ENCODE results near the gene KIAA1328. TPM values are rescaled to one million over a fixed set of nuclear protein-coding genes. Genes with fewer than 3 reads are reported as not detected.

Gene KIAA1328
- total RNA-seq, 1 donor from 2014 or later: 9.5 TPM

DNA sequence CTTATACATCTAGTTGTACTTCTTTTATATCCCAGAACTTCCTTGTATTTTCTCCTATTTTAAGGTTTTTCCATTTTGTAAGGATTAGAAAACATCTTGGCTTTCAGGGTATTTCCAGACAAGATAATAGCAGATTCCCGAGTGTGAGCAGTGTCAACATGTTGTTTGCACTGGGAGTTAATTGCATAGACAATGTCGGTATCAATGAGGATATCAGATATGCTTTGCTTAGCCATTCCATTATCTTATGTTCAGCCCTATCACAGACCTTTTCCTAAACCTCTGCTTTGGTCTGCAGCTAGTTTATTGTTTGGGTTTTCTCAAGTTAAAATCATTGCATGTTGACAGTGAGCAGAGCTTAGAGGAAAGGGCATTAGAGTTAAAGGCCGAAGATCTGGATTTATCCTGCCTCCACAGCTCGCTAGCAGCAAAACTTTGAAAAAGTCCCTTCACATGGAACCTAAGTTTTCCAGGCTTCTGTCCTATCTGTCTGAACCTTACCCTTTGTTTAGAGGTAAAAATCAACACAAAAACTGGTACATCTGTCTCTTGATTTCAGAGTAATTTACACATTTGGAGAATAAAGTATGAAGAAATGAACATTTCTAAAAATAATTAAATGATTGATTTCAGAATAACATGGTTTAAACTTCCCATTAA, 355.4 kb downstream of the KIAA1328 start:
- Mint-ChIP-seq H3K9me3 (ENCODE audit: unreplicated experiment) (no peaks in the 10 kb centered on the region), H3K27ac (ENCODE audit: unreplicated experiment) (no peak overlapping the region), H3K36me3 (ENCODE audit: unreplicated experiment) (no peaks in the 10 kb centered on the region), H3K4me3 (ENCODE audit: unreplicated experiment) (no peak overlapping the region), H3K4me1 (ENCODE audit: low read depth, unreplicated experiment) (peaks cover 18% of the 10 kb centered on the region), H3K27me3 (ENCODE audit: unreplicated experiment) (no peaks in the 10 kb centered on the region)
- no peak for TF ChIP-seq CTCF (IDR thresholded peaks at IDR 0.05; ENCODE audit: partially characterized antibody, unreplicated experiment)
- no peak for DNase-seq

DNA sequence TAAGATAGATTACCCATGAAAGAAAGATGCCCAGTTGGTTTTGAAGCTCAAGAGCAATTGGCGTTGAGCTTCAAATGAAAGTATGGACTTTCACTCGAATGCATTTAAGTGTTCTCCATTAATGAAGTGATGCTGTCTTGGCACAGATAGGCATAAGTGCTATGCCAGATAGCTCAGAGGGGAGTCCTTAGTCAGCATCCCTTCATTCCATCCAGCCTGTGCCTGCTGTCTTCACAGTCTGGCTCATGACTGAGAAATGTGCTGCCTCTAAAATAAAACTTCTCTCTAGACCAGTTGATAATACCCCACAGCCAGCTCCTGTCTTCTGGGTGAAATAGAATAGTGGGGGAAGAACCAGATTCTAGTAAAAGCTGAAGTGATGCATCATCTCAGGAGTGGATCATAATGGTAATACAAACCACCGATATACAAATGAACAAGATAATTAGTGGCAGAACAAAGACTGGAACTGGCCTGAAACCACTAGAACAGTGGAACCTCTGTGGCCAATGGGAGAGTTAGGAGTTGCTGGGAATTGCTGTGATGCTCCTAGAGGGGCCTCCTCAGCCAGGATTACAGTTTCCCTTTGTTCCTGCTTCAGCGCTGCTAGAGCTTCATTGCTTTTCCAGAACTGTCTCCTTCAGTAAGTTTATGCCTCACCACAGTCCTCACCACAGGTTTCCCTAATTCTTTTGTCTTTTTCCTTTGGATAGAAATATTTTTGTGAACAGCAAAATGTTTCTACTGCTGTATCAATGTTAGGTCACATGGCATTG, 359.3 kb downstream of the KIAA1328 start:
- no peak overlapping the region for H3K4me3 Mint-ChIP-seq (ENCODE audit: unreplicated experiment)
- no peak for DNase-seq
- TF ChIP-seq CTCF (IDR thresholded peaks at IDR 0.05; ENCODE audit: partially characterized antibody, unreplicated experiment): no peak
- no peak overlapping the region for H3K27ac Mint-ChIP-seq (ENCODE audit: unreplicated experiment)
- no peaks in the 10 kb centered on the region for H3K27me3 Mint-ChIP-seq (ENCODE audit: unreplicated experiment)
- no peaks in the 10 kb centered on the region for H3K36me3 Mint-ChIP-seq (ENCODE audit: unreplicated experiment)
- no peaks in the 10 kb centered on the region for H3K9me3 Mint-ChIP-seq (ENCODE audit: unreplicated experiment)
- H3K4me1 Mint-ChIP-seq (ENCODE audit: low read depth, unreplicated experiment): peaks cover 7% of the 10 kb centered on the region

- H3K27me3 Mint-ChIP-seq (ENCODE audit: unreplicated experiment): no peaks in the 10 kb centered on the region
- peaks cover 2% of the 10 kb centered on the region for H3K9me3 Mint-ChIP-seq (ENCODE audit: unreplicated experiment)
- no peak for DNase-seq
- peaks cover 17% of the 10 kb centered on the region for H3K36me3 Mint-ChIP-seq (ENCODE audit: unreplicated experiment)
- TF ChIP-seq CTCF (IDR thresholded peaks at IDR 0.05; ENCODE audit: partially characterized antibody, unreplicated experiment): no peak
- no peaks in the 10 kb centered on the region for H3K4me1 Mint-ChIP-seq (ENCODE audit: low read depth, unreplicated experiment)
- no peak overlapping the region for H3K4me3 Mint-ChIP-seq (ENCODE audit: unreplicated experiment)
- no peak overlapping the region for H3K27ac Mint-ChIP-seq (ENCODE audit: unreplicated experiment)
These were observed 370.8 kb downstream of the KIAA1328 start for GRCh38 chr18:37199741-37200140.

- TF ChIP-seq CTCF (IDR thresholded peaks at IDR 0.05; ENCODE audit: partially characterized antibody, unreplicated experiment): no peak
- Mint-ChIP-seq H3K36me3 (ENCODE audit: unreplicated experiment) (peaks cover 4% of the 10 kb centered on the region), H3K4me3 (ENCODE audit: unreplicated experiment) (no peak overlapping the region), H3K4me1 (ENCODE audit: low read depth, unreplicated experiment) (no peaks in the 10 kb centered on the region), H3K27me3 (ENCODE audit: unreplicated experiment) (peaks cover 2% of the 10 kb centered on the region), H3K27ac (ENCODE audit: unreplicated experiment) (no peak overlapping the region), H3K9me3 (ENCODE audit: unreplicated experiment) (no peaks in the 10 kb centered on the region)
- DNase-seq: no peak
These were observed 378.4 kb downstream of the KIAA1328 start for GRCh38 chr18:37207343-37207742.

DNA sequence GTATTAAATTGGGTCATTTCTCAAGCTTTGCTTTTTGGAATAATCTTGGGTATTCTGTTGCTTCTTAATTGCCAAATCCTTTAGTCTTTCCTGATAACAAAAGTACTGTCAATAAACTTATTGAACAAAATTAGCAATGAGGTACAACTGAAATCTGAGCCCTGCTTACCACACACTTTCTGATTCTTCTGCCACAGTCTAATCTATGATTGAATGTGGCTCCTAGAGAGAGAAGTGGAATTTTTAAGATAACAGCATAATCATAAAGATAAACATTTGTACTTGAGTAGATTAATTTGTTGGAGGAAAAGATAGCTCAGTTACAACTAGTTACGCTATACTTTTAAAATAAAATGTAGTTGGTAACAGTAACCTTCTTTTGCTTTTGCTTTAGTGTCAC, 381.9 kb downstream of the KIAA1328 start:
- no peak overlapping the region for H3K4me3 Mint-ChIP-seq (ENCODE audit: unreplicated experiment)
- peaks cover 6% of the 10 kb centered on the region for H3K9me3 Mint-ChIP-seq (ENCODE audit: unreplicated experiment)
- no peak for DNase-seq
- H3K27ac Mint-ChIP-seq (ENCODE audit: unreplicated experiment): no peak overlapping the region
- no peak for TF ChIP-seq CTCF (IDR thresholded peaks at IDR 0.05; ENCODE audit: partially characterized antibody, unreplicated experiment)
- peaks cover 2% of the 10 kb centered on the region for H3K27me3 Mint-ChIP-seq (ENCODE audit: unreplicated experiment)
- no peaks in the 10 kb centered on the region for H3K4me1 Mint-ChIP-seq (ENCODE audit: low read depth, unreplicated experiment)
- H3K36me3 Mint-ChIP-seq (ENCODE audit: unreplicated experiment): peaks cover 8% of the 10 kb centered on the region
